Breast epithelium (tissue), 4 donors: ENCODE data around the gene CHRNE. TPM values are rescaled to one million over a fixed set of nuclear protein-coding genes. Genes with fewer than 3 reads are reported as not detected.

ENCODE experiments used
- DNase-seq, 2 donors: peaks; one replicate each; pipeline ENCODE4 v3.0.0-alpha.2; 2019; ENCODE audit warnings: low spot score in 2 of 2
- H3K27ac ChIP-seq, 2 donors: fragments of 200-600 bp; sonication (generic) in 1 of 2; one replicate each; pipeline ENCODE4 v1.5.1; 2016 to 2019; ENCODE audit warnings: mild to moderate bottlenecking in 1 of 2
- H3K27me3 ChIP-seq, 2 donors: fragments of 200-600 bp; sonication (generic) in 1 of 2; one replicate each; pipeline versions ENCODE4 v1.5.1 to v1.6.0; 2017 to 2019; ENCODE audit warnings: control low read depth in 1 of 2, mild to moderate bottlenecking in 1 of 2
- H3K36me3 ChIP-seq: fragments of 200-600 bp; one replicate; pipeline ENCODE4 v1.5.1; 2019
- H3K4me1 ChIP-seq, 2 donors: fragments of 200-600 bp; sonication (generic); one replicate each; pipeline ENCODE4 v1.5.1; 2016 to 2019; ENCODE audit warnings: control low read depth in 1 of 2
- H3K4me3 ChIP-seq, 3 donors: fragments of 200-600 bp; sonication (generic); 1 replicate in 2 of 3; 2 replicates in 1 of 3; pipeline ENCODE4 v1.5.1; 2016 to 2019; ENCODE audit warnings: mild to moderate bottlenecking in 3 of 3, moderate library complexity in 2 of 3
- H3K9me3 ChIP-seq, 2 donors: fragments of 200-600 bp; sonication (generic) in 1 of 2; one replicate each; pipeline ENCODE4 v1.5.1; 2016 to 2019; ENCODE audit warnings: control low read depth in 1 of 2
- CTCF ChIP-seq, 3 donors: fragments of 450-650 bp; IDR thresholded peaks; one replicate each; pipeline ENCODE4 v1.5.1; 2016 to 2017; ENCODE audit warnings: antibody characterized with exemption in 3 of 3, mild to moderate bottlenecking in 3 of 3, moderate library complexity in 3 of 3
- POLR2A ChIP-seq: fragments of 450-650 bp; IDR thresholded peaks from one replicate; pipeline ENCODE4 v1.6.1; 2016; ENCODE audit warnings: antibody characterized with exemption, mild to moderate bottlenecking, moderate library complexity
- POLR2AphosphoS5 ChIP-seq, 3 donors: sonication (generic); formaldehyde crosslinking; IDR thresholded peaks; one replicate each; pipeline ENCODE4 v1.6.1; 2017; ENCODE audit warnings: antibody characterized with exemption in 3 of 3
- intact Hi-C: fragments of 100-400 bp; cut with DNase I; formaldehyde crosslinking; loops from one replicate; pipeline ENCODE4 v1.15.1; 2023; ENCODE audit warnings: low total_unique reads
- total RNA-seq, 3 donors: library from RNA; depleted of rRNA; stranded (reverse); fragments of >200 nt; gene quantifications; one replicate each; pipeline ENCODE4 v1.1.0, GENCODE V29; 2016

Gene CHRNE
- total RNA-seq, 3 donors from 2014 or later: 0.16 to 2.0 (median 0.73) TPM

DNA sequence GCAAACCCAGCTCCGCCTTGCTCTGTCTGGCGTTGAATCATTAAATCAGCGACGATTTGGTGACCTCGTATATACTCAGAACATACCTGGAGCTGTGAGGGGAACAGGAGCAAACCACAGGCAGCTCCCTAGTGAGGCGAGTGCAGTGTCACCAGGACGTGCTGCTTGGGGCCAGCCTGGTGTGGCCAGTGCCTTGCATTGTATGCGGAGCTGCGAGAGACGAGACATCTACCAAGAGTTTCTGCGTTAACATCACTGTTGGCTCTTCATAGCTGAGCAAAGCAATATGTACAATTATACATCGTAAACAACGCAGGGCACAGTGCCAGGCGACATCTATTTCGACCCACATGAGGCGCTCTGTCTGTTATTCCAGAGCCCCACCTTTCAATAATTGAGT is 41.8 kb downstream of the CHRNE start:
- Histone ChIP-seq H3K27me3 (no peaks in the 10 kb centered on the region), H3K4me1 (peaks cover 3 to 17% of the 10 kb centered on the region in 2 donors), H3K9me3 (no peaks in the 10 kb centered on the region), H3K36me3 (no peaks in the 10 kb centered on the region), H3K4me3 (peak overlapping the region in 1 of 3 donors; percentile 60), H3K27ac (peak overlapping the region; percentile 64 to 65)
- DNase-seq: no peak
- intact Hi-C loops: no loop called here
- no peak for TF ChIP-seq POLR2AphosphoS5 (IDR thresholded peaks at IDR 0.05)
- no peak for TF ChIP-seq POLR2A
- no peak for TF ChIP-seq CTCF (IDR thresholded peaks at IDR 0.05)

DNA sequence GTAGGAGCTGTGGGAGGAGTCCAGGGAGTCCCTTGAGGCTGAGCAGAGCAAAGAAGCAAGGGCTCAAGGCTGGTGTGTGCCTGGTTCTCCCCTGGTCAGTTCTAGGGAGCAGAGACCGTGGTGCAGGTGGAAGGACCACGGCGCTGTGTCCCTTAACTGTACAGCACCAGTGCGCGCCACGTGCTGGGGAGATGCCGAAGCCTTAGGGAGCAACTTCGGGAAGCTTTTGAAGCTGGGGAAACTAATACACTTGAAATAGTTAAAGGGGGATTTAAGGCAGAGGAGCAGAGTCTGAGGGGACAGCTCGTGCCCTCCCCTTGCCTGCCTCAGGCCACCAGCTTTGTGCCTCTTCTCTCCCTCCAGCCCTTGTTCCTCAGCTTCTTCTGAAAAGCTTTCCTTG is 42.2 kb downstream of the CHRNE start:
- peaks cover 3 to 17% of the 10 kb centered on the region in 2 donors for H3K4me1 ChIP-seq

DNA sequence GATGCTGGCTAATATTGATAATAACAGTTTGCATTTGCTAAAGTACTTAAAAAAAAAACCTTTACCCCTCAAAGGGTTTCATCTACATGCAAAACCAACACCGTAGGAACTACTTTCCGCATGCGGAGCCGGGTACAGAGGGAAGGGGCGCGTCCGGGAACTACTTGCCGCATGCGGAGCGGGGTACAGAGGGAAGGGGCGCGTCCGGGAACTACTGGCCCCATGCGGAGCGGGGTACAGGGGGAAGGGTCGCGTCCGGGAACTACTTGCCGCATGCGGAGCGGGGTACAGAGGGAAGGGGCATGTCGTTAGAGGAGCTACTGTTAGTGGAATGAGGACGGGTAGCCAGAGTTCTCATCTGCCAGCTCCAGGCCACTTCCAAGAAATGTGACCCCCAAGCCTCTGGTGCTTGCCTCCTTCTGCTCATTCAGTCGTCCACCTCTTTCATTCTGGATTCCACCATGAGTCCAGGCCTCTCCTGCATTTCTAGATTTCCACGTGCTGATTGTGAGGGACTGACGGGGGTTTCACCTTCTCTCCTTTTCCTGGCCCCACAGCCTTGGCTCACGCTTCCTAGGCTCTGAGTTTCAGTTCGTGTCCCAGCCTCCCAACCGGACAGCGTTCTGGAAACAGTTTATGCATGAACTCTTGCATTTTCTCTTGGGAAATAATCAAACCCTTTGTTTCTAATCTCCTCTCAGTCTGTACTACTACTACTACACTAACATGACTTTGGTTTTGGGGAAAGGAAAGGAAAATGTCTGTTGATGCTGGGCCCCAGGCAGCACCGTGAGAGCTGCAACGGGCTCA is 42.9 kb downstream of the CHRNE start:
- H3K4me1 ChIP-seq: peaks cover 3 to 17% of the 10 kb centered on the region in 2 donors
- H3K9me3 ChIP-seq: no peaks in the 10 kb centered on the region
- no peak for DNase-seq
- peak overlapping the region; percentile 1 to 60 (median 39) for H3K4me3 ChIP-seq
- intact Hi-C loops: no loop called here
- H3K36me3 ChIP-seq: no peaks in the 10 kb centered on the region
- TF ChIP-seq POLR2A (no peak), POLR2AphosphoS5 (IDR thresholded peaks at IDR 0.05) (no peak), CTCF (IDR thresholded peaks at IDR 0.05) (no peak)
- H3K27ac ChIP-seq: peak overlapping the region; percentile 64 to 65
- H3K27me3 ChIP-seq: no peaks in the 10 kb centered on the region

More for the DNA sequence above, 42.2 kb downstream of the CHRNE start:
- TF ChIP-seq POLR2AphosphoS5 (IDR thresholded peaks at IDR 0.05) (no peak), CTCF (IDR thresholded peaks at IDR 0.05) (no peak), POLR2A (no peak)
- DNase-seq: no peak
- Histone ChIP-seq H3K36me3 (no peaks in the 10 kb centered on the region), H3K27ac (peak overlapping the region; percentile 64 to 65), H3K27me3 (no peaks in the 10 kb centered on the region), H3K9me3 (no peaks in the 10 kb centered on the region), H3K4me3 (peak overlapping the region in 2 of 3 donors; percentile 39 to 60)
- intact Hi-C loops: no loop called here

DNA sequence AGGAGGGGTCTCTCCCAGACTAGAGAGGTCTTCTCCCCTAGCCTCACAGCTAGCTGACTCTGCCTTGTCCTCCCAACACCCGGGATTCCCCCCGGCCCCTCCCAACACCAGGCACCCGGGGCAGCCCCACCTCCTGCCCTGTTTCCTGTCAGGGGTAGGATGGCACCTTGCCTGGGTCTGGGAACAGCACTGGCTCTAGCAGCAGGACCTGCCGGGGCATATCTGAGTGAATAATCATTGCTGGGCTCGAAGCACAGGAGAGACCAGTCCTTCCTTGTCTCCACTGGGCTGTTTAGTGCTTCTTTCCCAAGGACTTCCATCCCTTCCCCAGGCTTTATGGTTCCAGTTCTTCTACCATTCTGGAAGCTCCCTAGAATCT is 44.0 kb downstream of the CHRNE start:
- Histone ChIP-seq H3K27ac (peak overlapping the region; percentile 83 to 90), H3K4me1 (peaks cover 3 to 17% of the 10 kb centered on the region in 2 donors), H3K36me3 (no peaks in the 10 kb centered on the region), H3K9me3 (no peaks in the 10 kb centered on the region), H3K27me3 (no peaks in the 10 kb centered on the region), H3K4me3 (peak overlapping the region in 2 of 3 donors; percentile 39 to 60)
- intact Hi-C loops: no loop called here
- TF ChIP-seq CTCF (IDR thresholded peaks at IDR 0.05): no peak
- TF ChIP-seq POLR2AphosphoS5 (IDR thresholded peaks at IDR 0.05): peak in 1 of 3 donors; percentile 17
- TF ChIP-seq POLR2A: no peak
- peak; percentile 67 to 83 for DNase-seq
